ENCODE results near the gene FOXF2.

Gene FOXF2

DNA sequence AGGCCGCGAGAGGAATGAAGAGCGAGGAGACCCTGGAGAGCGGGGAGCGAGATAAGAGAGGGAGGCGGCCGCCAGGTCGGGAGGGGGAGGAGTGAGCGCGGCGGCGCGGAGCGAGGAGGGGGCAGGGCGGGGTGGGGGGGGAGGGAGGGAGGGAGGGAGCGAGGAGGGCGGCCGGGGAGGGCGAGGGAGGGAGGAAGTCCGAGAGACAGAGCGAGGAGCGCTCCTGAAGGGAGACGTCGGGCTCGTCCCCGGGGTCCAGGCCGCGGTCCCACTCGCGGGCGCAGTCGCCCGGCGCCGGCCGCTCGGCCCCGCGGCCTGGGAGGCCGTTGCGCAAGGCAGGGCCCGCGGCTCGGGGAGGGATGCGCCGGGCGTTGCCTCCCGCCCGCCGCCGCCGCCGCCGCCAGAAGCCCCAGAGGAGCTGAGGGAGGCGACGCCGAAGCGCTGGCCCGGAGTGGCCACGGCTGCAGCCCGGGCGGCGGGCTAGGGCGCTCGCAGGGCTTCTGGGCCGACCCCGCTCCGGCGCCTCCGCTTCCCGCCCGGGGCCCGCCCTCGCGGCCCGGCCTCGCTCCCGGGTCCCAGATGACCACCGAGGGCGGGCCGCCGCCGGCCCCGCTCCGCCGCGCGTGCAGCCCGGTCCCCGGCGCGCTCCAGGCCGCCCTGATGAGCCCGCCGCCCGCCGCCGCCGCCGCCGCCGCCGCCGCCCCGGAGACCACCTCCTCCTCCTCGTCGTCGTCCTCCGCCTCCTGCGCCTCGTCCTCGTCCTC, at the start of gene FOXF2:
FOXF2 (plus strand) TSS at position 208 of the 764 bp plus-strand sequence; CDS start at position 580, 372 bp downstream.
- no peak within 1 kb of the TSS for H3K4me3 ChIP-seq (ENCODE audit: low read depth, low read length)
- TF ChIP-seq, protein P1, sequence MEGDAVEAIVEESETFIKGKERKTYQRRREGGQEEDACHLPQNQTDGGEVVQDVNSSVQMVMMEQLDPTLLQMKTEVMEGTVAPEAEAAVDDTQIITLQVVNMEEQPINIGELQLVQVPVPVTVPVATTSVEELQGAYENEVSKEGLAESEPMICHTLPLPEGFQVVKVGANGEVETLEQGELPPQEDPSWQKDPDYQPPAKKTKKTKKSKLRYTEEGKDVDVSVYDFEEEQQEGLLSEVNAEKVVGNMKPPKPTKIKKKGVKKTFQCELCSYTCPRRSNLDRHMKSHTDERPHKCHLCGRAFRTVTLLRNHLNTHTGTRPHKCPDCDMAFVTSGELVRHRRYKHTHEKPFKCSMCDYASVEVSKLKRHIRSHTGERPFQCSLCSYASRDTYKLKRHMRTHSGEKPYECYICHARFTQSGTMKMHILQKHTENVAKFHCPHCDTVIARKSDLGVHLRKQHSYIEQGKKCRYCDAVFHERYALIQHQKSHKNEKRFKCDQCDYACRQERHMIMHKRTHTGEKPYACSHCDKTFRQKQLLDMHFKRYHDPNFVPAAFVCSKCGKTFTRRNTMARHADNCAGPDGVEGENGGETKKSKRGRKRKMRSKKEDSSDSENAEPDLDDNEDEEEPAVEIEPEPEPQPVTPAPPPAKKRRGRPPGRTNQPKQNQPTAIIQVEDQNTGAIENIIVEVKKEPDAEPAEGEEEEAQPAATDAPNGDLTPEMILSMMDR (IDR thresholded peaks at IDR 0.05; ENCODE audit: control insufficient read depth, extremely low read depth, insufficient read depth) = no peak
- DNase-seq (ENCODE audit: low read depth) = no peak

DNA sequence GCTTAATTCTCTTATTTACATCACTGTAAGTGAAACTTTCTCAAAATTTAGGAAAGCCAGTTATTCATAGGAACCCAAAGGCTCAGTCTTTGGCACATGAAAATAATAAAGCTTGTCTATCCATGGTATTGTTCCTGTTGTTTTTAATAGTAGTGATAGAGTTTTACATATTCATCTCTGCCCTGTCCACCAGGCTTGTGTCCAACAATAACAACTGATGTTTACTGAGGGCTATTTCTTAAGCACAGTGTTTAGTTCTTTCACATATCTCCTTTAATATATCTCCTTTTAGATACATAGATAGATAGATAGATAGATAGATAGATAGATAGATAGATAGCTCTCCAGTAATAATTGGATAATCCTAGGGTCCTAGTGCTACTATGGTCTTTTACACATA, 43.3 kb upstream of the FOXF2 start:
- no peak for DNase-seq (ENCODE audit: low read depth)
- no peak overlapping the region for H3K4me3 ChIP-seq (ENCODE audit: low read depth, low read length)
- TF ChIP-seq, protein P1 (IDR thresholded peaks at IDR 0.05; ENCODE audit: control insufficient read depth, extremely low read depth, insufficient read depth) = no peak

DNA sequence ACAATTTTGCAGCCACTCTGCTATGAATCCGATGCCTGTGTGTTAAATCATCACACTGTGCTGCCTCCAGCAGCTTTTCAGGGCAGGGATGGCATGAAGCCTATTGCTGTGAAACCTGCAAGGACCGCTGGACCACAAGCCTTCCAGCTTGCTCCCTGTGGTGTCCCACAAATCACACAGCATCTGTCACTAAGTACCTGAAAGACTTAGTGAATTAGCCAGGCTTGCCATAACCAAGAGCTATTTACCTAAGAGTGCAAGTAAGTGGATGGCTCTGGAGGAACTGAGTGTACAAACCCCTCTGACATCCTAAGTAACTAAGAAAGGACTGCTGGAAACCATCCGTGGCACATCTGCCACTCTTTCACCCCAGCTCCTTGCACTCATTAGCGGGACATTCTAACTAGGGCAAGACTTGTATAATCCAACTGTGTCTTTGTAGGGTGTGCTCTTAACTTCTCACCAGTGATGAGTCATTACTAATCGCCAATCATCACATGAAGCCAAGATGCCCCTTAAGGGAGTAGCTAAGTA, 42.8 kb upstream of the FOXF2 start:
- H3K4me3 ChIP-seq (ENCODE audit: low read depth, low read length) = no peak overlapping the region
- TF ChIP-seq, protein P1 (IDR thresholded peaks at IDR 0.05; ENCODE audit: control insufficient read depth, extremely low read depth, insufficient read depth) = no peak
- DNase-seq (ENCODE audit: low read depth) = no peak

DNA sequence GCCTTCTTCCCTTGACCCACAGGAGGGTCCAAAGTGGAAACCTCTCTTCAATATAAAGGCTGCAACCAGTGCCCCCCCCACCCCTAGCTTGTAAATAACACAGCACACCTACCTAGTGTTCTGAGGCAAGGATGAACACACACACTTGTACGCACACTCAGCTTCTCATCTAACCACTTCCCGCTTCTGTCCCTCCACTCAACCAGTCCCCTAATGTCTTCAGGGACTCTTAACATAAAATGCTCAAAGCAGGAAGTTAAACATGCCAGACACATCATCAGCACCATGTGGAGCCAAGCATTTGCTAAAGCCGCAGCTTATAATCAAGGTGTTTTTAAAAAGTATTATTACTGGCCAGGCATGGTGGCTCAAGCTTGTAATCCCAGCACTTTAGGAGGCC, 42.2 kb upstream of the FOXF2 start:
- TF ChIP-seq, protein P1 (IDR thresholded peaks at IDR 0.05; ENCODE audit: control insufficient read depth, extremely low read depth, insufficient read depth) = no peak
- DNase-seq (ENCODE audit: low read depth) = no peak
- no peak overlapping the region for H3K4me3 ChIP-seq (ENCODE audit: low read depth, low read length)

DNA sequence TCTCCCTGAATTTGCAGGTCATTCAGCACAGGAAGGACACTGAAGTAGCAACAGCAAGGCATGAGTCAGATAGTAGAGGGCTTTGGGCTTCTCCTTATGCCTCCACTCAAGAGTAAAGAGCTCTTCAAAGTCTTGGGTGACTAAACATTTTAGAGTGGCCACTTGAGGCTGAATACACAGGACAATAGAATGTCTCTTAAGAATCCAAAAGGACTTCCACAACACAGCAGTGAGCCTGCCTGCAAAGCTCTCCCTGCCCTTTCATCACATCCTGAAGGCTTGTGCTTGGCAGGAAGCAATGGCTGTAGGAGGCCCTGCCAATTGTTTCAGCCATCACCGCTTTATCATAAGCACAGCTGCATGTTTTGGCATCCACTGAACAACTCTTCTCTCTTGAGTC, 40.7 kb upstream of the FOXF2 start:
- DNase-seq (ENCODE audit: low read depth) = no peak
- H3K4me3 ChIP-seq (ENCODE audit: low read depth, low read length) = no peak overlapping the region
- TF ChIP-seq, protein P1 (IDR thresholded peaks at IDR 0.05; ENCODE audit: control insufficient read depth, extremely low read depth, insufficient read depth) = no peak

DNA sequence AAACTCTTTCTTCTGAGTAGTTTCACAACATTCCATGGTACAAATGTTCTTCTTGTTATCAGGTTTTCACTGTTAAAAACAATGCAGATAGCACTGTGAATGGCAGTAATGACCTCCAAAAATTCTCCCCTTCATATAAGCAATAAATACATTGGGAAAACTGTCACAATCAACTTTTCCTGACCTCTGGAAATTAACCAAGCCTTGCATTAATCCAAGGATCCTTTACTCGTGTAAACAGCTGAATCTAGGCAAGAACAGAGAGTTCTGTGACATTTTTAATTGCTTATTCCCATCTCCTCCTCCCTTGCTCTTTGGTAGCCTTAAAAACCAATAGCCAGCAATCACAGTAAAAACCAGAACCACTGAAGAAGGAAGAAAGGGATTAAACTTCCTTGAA, 39.7 kb upstream of the FOXF2 start:
- TF ChIP-seq, protein P1 (IDR thresholded peaks at IDR 0.05; ENCODE audit: control insufficient read depth, extremely low read depth, insufficient read depth) = no peak
- no peak overlapping the region for H3K4me3 ChIP-seq (ENCODE audit: low read depth, low read length)
- DNase-seq (ENCODE audit: low read depth) = no peak
